SH-SY5Y (cell line): Measurements from ENCODE around the gene SMAP1.

Experiments
- GATA2 ChIP-seq: IDR thresholded peaks from 2 replicates; pipeline ENCODE4 v1.6.1; 2011; ENCODE audit warnings: mild to moderate bottlenecking, low read depth, low read length
- GATA3 ChIP-seq: IDR thresholded peaks from 2 replicates; pipeline ENCODE4 v1.6.1; 2011; ENCODE audit warnings: low read depth, mild to moderate bottlenecking, low read length, moderate library complexity

- TF ChIP-seq GATA2 = no peak
- no peak for TF ChIP-seq GATA3
Observed at GRCh38 chr6:70806086-70806485, 138.4 kb downstream of the SMAP1 start.
